Glomerular endothelial cell (primary cell): ENCODE measurements around the gene CTRB1. TPM values are rescaled to one million over a fixed set of nuclear protein-coding genes. Genes with fewer than 3 reads are reported as not detected.
"Not testable (repeated sequence)": the region's sequence is repeated elsewhere in the genome, so short reads cannot be mapped to it uniquely, and the experiment has no call there.

ENCODE experiments used
- DNase-seq: peaks from one replicate; pipeline ENCODE4 v3.0.0-alpha.2; 2011; ENCODE audit warnings: low read depth, low spot score; ENCODE audit errors: extremely low read depth
- total RNA-seq: library from RNA; depleted of rRNA; stranded (reverse); fragments of >200 nt; gene quantifications from 2 replicates; pipeline ENCODE4 v1.2.3, GENCODE V29; 2015

Gene CTRB1
- total RNA-seq, 1 donor from 2014 or later = not detected

DNA sequence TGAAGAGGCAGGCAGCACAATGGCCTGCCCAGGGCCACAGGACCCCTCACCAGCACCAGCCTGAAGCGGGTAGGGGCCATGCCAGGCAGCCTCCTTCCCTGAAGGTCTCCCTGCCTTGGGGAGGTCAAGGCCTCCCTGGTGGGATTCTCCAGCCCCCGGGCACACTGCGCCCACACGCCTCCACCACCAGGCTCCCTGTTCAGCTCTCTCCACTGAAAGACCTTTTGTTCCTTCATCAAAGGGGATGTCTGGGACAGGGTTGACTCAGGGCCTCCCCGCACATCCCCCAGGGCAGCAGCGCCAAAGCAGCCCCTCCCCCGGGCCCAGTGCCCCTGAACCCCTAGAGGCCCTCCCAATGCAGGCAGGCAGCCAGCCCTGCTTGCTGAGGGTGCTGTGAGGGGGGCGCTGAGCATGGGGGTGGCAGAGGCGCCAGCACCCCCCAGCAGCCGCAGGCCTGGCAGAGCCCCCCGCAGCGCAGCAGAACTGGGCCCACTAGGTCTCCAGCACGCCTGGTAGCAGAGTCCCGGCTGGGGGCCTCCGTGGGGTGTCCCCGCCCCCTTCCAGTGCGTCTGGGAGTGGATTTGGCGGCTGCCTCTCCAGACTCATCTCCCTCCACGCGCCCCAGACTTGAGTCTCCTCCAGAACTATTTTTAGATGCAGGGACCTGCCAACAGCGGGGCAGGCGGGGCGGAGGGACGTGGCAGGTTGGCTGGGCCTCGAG is 19.5 kb downstream of the CTRB1 start:
- DNase-seq = no peak

DNA sequence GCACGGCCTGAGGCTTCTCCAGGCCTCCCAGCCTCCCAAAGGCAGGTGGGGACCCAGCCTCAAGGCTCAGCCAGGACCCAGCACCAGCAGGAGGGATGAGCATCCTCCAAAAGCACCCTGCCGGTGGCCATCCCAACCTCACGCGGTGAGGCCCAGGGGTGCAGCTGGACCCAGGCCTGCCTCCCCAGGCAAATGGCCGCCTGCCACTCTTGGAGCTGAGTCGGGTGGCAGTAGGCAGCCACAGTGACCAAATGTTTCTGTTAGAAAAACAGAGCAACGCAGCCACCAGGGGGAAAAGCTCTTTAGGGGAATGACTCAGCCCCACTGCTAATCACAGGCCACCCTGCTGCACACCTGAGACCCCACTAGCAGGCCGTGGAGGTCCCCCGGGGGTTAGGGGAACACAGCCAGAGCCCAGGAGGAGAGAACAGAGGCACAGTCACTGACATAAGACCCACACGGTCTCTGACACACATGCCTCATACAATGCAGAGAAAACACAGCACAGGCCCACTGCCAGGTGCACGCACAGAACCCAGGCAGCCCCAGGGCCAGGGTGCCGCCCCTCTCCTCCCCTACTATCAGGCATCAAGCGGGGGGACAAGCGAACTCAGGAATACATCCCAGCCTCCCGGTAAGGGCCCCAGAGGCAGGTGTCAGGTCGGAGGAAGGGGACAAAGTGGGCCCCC is 20.2 kb downstream of the CTRB1 start:
- DNase-seq = no peak

DNA sequence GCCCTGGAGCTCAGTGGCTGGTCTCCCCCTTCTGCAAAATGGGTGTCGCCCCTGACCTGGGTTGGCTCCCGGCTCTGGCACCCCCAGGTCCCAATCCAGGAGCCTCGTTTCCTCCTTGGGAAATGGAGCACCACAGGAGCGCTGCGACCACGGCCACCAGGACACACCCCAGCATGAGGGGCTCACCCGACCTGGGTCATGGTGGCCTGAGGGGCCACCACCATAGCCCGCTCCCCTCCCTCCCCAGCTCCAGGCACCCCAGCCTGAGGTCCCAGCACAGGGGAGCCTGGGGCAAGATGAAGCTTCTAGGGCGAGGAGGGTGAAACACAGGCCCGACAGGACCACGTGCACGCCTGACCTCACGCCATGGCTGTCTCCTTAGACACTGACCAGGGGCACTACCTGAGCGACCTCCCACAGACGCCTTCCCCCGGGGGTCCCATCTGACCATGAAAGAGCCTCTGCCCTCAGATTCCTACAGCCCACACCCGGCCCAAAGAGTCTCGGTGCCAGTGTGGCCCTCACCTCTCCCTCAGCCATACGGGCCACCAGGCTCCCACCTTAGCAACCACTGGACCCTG is 20.8 kb downstream of the CTRB1 start:
- DNase-seq = no peak

DNA sequence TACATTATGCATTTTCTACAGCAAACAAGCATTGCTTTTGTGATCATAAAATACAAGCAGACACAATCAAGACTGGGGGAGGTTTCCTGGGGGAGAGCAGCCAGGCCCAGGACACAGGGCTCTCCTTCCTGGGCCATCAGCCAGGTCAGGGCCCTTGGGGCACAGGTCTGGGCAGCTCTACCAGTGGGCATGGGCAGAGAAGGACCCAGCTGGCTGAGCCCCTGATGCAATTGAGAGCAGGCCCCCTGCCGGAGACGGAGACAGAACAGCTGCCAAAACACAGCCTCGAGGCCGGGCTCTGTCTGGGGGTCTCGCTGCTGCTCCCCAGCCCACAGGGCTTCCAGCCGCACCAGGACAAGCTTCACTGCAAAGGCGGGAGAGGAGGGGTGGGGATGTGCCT is 21.8 kb downstream of the CTRB1 start:
- DNase-seq = not testable (repeated sequence)

DNA sequence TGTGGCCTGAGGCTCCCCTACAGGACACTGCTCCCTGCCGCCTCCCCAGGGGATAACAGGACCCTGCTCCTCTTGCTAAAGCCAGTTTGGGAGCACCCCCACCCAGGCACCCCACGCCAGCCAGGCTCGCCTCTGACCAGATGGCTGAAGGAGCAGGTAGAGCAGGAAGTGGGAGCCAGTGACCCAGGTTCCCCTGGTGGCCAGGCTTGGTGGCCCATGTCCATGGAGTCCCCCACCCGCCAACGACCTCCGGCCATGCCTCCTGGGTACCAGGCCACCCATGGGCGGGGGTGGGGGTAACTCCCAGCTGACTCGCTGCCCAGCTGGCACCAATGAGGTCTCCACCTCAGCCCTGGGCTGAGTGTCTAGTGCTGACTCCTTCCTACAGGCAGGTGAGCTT is 22.6 kb downstream of the CTRB1 start:
- DNase-seq = no peak

DNA sequence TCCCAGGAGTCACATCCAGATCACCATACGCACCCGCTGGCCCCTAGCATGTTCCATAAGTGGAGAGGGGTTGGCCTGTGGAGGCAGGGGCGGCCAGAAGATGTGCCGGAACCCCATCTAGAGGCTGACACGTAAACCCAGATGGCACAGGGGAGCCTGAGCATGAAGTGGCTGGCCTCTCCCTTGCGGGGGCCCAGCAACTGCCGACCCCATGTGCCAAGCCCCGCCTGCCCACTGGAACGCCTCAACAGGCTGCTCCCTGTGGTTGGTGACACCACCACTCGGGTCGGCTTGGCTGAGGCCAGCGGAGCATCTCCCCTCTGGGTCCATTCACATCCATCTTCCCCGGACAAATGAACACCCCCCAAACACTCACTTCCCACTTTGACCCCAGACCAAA is 23.2 kb downstream of the CTRB1 start:
- DNase-seq = no peak

DNA sequence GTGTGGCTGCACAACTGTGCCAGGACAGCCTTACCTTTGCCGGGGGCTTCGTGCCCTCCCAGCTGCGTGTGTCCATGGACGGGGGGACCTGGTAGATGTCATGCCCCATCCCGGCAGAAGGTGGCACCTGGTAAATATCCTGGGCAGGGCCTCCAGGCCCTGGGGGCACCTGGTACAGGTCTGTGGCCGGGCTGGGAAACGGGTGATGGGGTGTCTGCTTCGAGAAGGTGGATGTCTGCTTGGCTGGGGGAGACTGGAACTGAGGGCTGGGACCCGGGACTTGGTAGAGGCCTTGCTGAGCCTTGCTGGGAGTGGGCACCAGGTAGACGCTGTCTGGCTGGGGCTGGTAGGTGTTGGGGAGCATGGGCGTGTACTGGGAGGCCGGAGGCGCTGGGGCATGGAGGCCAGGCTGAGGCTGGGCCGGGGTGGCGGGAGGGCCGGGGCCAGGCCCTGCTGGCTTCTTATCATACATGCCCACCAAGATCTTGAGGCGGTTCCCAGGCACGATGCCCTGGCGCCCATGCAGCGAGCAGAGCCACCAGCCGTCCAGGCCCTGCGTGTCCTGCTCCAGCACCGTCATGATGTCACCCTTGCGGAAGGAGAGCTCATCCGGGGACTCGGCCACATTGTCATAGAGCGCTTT is 23.8 kb downstream of the CTRB1 start:
- DNase-seq = not testable (repeated sequence)

DNA sequence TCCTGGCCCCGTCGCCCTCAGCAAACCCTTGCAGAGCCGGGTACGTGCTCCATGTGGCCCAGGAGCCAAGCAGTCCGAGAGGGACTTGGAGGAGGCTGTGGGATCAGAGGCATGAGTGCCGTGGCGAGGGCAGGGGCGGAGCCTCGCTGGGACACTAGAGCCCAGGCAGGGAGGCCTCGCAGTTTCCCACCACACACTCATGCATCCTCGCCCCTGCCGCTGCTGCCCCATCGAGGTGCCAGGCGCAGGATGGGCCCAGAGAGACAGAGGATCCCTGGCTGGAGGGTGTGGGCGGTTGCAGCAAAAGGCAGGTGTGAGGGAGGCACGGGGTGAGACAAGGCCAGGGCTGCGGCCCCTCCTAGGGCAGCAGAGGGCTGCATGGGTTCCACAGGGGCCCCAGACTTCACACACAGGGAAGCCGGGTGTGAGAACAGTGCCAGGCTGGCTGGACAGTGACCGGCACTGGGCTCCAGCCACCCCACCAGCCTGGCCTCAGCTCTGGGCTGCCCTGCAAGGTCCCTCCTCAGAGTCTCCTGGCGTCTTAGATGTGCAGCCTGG is 25.0 kb downstream of the CTRB1 start:
- DNase-seq = no peak

DNA sequence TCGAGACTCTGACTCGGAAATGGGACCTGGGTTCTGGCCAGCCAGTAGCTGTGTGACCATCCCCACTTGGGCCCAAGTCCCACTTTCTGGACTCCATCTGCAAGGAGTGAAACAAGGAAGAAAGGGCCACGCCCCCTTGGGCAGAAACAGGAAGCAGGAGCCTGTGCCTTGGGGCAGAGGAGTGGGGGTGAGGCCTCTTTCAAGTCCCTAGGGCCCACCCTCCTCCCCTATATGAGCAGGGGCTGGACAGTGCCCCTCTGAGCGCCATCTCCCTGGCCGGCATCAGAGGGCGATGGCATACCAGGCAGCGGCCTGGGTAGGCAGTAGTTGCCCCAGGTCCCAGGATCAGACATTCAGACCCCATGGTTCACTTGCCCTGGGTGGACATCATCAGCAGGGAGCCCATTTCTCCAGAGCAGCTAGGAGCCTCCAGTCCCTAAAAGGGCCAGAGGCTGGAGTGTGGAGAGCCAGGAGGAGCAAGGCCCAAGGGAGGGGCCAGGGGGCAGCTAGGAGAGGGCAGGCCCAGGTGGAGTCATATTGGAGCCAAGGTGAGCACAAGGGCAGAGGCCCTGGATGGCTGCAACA is 25.5 kb downstream of the CTRB1 start:
- DNase-seq = no peak

DNA sequence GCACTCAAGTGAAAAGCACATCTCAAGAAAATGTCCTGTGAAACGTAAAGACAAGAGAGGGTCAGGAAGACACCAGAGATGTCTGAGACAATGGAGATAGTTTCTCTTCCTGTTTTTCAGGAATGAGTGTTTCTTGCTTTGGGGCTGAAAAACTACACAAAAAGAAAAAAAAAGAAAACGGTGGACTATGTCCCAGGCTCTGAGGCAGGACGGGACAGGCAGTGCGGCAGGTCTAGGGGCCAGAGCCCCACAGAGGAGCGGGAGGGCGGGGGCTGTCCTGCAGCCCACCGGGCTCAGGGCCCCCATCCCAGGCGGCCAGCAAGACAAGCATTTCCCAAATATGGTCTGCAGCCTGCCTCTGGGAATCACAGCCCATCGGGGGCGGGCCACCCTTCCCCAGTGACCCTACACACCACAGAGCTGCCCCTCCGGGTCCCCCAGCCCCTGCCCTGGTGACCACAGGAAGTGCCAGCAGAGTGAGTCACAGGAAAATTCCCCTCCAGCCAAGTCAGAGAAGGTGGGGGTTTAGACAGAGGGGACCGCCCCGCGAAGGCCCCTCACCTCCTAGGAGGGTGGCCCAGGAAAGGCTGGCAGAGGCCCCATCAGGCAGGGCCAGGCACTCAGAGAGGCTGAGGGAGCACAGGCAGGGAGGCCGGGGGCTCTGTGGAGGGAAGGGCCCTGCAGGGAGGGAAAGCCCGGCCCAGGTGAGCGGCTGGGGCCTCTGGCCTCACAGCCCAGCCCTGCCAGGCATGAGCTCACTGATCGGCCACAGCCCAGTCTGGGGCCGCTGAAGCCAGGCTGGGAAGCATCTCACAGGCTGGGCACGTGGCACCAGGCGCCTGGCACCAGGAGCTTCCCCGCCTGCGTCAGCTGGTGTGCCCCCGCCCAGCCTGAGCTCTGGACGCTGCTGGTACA is 26.3 kb downstream of the CTRB1 start:
- DNase-seq = peak; percentile 72

DNA sequence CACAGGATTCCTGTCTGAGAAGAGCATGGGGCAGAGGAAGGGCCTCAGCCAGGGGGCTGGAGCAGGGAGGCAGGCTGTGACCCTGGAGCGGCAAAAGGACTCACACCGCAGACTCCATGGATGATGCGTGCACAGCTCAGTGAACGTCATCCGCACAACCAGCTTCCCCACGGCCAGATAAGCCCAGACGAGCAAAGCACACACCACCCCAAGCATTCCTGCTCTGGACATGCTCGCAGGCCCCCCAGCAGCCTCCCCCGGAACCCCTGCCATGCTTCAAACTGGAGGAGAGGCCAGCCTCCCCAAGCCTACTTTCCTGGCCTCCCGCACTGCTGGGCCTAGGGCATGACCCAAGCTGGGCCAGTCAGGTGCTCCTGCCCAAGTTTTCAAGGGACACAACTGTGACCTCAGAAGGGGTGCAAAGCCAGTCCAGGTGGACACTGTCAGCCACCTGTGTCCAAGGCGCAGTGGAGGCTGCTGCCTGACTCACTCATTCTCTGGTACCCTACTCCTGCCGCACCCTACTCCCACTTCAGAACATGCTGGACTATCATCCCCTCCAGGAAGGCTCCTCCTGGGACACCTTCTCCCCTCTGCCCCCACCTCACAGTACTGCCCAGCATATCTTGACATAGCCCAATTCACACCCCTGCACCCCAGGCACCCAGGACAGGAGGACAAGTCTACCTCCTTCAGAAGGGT is 27.9 kb downstream of the CTRB1 start:
- no peak for DNase-seq

DNA sequence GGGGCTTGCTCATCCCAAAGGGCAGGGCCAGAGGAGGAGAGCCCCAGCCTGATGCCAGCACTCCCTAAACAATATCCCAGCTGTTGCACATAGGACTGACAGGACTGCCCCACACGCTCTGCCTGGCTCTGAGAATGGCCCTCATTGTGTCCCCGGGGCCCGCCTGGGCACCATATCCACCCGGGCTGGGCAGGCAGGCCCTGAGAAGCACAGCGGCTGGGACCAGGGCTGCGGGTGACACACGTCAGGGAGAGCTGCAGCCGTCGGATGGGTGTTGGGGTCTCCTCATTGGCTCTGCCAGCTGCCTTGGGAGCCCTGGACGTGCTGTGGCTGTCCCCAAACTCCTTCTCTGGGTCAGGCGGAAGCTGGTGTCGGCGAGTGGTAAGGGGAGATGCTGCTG is 28.5 kb downstream of the CTRB1 start:
- no peak for DNase-seq

DNA sequence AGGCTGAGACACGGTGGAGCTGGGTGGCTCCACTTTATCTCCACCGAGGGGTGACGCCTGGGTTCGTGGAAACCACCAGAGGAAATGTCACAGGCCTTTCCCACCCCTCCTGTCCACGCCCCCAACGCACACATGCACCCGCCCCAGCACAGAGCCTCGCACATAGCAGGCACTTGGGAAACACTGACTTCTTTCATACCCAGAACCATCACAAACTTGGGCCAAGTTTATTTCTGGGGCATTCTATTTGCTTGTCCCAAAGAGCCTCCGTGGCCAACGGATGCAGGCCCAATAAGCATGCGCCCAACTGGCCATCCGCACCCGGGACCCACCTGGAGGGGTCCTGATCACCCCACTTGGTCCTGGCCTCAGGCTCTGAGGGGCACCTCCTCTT is 29.4 kb downstream of the CTRB1 start:
- no peak for DNase-seq

DNA sequence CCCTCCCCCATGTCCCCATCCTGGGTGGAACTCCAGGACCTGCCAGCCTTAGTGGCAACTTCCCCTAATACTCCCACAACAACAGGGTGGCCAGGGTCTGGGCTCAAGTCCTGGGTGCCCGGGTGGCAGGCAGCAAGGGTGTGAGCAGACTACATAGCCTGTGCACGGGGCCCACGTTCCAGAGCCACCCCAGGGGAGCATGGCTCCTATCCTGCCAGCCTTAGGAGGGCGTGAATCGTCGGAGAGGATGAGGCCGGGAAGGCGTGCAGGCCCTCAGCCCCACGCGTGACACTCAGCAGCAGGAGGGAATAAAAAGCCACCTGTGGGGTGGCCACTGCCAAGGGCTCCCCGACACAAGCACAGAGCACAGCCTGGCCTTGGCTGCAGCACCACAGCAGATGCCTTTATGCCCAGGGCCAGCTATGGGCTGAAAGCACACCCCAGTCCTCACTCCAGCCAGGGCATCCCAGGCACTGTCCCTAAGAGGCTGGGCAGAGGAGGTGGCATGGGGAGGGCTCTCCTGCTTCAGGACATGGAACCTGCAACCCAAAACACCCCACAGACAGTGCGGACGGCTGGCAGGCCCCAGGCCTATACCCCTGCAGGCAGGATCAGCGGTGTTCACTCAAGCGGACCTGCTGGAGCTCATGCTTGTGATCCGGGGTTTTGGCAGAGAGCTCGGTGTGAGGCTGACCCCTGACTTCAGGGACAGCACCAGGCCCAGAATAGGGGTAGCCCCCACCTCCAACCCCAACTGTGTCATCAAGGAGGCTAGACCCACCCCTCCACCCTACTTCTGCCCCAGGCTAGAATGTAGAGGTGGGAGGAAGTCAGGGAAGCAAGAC is 30.0 kb downstream of the CTRB1 start:
- no peak for DNase-seq

DNA sequence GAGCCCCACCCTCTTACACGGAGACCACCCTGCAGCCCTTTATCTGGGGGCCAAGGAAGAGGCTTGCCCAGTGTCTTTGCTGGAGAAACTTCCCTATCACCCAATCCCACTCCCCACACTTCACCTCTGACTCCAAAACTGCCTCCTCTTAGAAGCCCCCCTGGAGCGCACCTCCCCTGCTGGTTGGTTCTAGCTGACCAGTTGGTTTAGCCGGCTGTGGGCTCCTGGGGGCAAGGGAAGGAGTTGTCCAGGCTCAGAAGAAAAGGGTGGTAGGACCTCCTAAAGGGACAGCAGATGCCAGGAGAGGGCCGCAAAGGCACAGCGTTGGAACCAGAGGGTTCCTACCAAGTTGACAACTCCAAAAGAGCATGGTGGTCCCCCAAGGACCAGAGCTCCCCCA is 30.7 kb downstream of the CTRB1 start:
- no peak for DNase-seq

DNA sequence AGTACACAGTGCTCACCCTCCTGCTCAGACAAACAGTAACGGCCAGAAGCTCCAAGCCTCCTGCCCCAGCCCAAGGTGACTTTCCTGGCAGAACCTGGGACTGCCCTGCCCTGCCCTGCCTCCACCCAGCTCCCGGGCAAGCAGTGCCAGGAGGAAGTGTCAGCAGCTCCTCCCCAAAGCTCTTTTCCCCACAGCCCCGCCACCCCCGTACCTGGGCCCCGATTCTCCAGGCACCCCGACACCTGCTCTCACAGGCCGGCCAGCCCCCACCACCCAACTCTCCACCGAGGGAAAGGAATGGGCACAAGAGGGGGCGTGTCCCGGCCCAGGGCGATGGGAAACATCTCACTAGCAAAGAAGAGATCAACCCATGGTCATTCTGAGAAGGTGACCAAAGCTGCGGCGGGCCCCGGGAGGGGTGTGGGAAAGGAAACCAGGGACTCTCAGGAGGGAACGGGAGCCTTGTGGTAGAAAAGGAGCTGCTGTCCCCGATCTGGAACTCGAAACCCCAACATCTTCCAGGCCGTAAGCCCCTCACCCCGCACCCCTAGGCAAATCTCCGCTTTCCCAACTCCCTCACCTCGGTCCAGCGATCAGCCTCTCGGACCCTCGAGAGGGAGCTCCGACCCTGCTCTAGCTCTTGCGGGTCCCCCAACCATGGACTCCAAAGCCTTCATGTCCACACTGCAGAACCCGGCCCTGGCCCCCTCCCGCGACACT is 31.5 kb downstream of the CTRB1 start:
- DNase-seq = no peak

DNA sequence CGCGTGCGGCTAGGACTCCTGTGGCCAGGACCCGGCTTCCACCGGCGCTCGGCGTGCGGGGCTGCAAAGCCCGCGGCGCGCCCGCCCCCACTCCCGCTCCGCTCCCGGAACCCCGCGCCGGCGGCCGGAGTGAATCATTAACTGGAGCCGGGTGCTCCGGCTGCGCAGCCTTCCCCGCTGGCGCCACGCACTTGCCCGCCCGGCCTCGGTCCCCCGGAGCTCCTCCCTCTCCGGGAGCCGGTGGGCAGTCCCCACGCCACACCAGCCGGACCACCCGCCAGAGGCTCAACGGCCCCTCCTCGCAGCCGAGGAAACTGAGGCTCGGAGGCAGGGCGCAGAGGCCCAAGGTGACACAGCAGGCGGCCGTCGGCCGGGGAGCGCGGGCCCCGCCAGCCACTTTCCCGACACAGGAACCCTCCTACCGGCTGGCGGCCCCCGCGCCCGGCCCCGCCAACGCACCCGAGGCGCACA is 32.1 kb downstream of the CTRB1 start:
- DNase-seq = no peak
